HepG2 (cell line): ENCODE results near the gene GSG1. TPM values are rescaled to one million over a fixed set of nuclear protein-coding genes. Genes with fewer than 3 reads are reported as not detected.

Experiments
- GABPB1 ChIP-seq: IDR thresholded peaks from 2 replicates; pipeline ENCODE4 v1.6.1; 2016; ENCODE audit warnings: mild to moderate bottlenecking, missing genetic modification reagents, moderate library complexity, missing compliant biosample characterization
- GRHL1 ChIP-seq: sonication (generic); formaldehyde crosslinking; conservative IDR thresholded peaks from 2 replicates; pipeline ENCODE4 v1.8.0; 2022; ENCODE audit warnings: missing genetic modification reagents
- HDAC1 ChIP-seq: sonication (generic); formaldehyde crosslinking; IDR thresholded peaks from 2 replicates; pipeline ENCODE4 v1.5.1; 2020; ENCODE audit warnings: mild to moderate bottlenecking, missing genetic modification reagents
- HDAC2 ChIP-seq: sonication (generic); formaldehyde crosslinking; IDR thresholded peaks from 2 replicates; pipeline ENCODE4 v1.4.0; 2020; ENCODE audit warnings: missing genetic modification reagents
- ISX ChIP-seq: sonication (generic); formaldehyde crosslinking; conservative IDR thresholded peaks from 2 replicates; pipeline ENCODE4 v1.5.0; 2020; ENCODE audit warnings: missing genetic modification reagents
- MAX ChIP-seq: IDR thresholded peaks from 2 replicates; pipeline ENCODE4 v1.6.1; 2012; ENCODE audit warnings: inconsistent platforms
- MBD4 ChIP-seq: IDR thresholded peaks from 2 replicates; pipeline ENCODE4 v1.6.1; 2012; ENCODE audit warnings: low read length, inconsistent platforms, borderline replicate concordance
- MNT ChIP-seq: fragments of 450-650 bp; IDR thresholded peaks from 2 replicates; pipeline ENCODE4 v1.6.1; 2016
- MXD4 ChIP-seq: IDR thresholded peaks from 2 replicates; pipeline ENCODE4 v1.6.1; 2016; ENCODE audit warnings: mild to moderate bottlenecking, missing biosample characterization, missing genetic modification reagents
- RBM22 ChIP-seq: fragments of 200-400 bp; formaldehyde crosslinking; optimal IDR thresholded peaks from 2 replicates; pipeline ENCODE3; 2017; ENCODE audit warnings: mild to moderate bottlenecking, low read length, moderate library complexity
- RCOR2 ChIP-seq: IDR thresholded peaks from 2 replicates; pipeline ENCODE4 v1.6.1; 2016; ENCODE audit warnings: missing biosample characterization, missing genetic modification reagents
- RFX3 ChIP-seq: IDR thresholded peaks from 2 replicates; pipeline ENCODE4 v1.6.1; 2016; ENCODE audit warnings: missing biosample characterization, missing genetic modification reagents
- SCMH1 ChIP-seq: sonication (generic); formaldehyde crosslinking; IDR thresholded peaks from 2 replicates; pipeline ENCODE4 v1.9.0; 2021; ENCODE audit warnings: missing genetic modification reagents, mild to moderate bottlenecking, borderline replicate concordance
- SNAI1 ChIP-seq: sonication (generic); formaldehyde crosslinking; IDR thresholded peaks from 2 replicates; pipeline ENCODE4 v1.5.0; 2020; ENCODE audit warnings: mild to moderate bottlenecking, missing genetic modification reagents, borderline replicate concordance
- SSRP1 ChIP-seq: IDR thresholded peaks from 2 replicates; pipeline ENCODE4 v1.6.1; 2016; ENCODE audit warnings: control low read depth
- THAP9 ChIP-seq: sonication (generic); formaldehyde crosslinking; IDR thresholded peaks from 2 replicates; pipeline ENCODE4; 2020; ENCODE audit warnings: missing genetic modification reagents, mild to moderate bottlenecking, borderline replicate concordance
- U2AF1 ChIP-seq: fragments of 200-400 bp; formaldehyde crosslinking; optimal IDR thresholded peaks from 2 replicates; pipeline ENCODE3; 2017; ENCODE audit warnings: mild to moderate bottlenecking, low read depth, low read length
- ZFX ChIP-seq: sonication (generic); formaldehyde crosslinking; IDR thresholded peaks from 2 replicates; pipeline ENCODE4 v1.4.0; 2020; ENCODE audit warnings: mild to moderate bottlenecking, low read depth, missing genetic modification reagents, moderate library complexity
- ZNF12 ChIP-seq: sonication (generic); formaldehyde crosslinking; IDR thresholded peaks from 2 replicates; pipeline ENCODE4 v1.5.0; 2020; ENCODE audit warnings: missing genetic modification reagents
- ZNF30 ChIP-seq: sonication (generic); formaldehyde crosslinking; IDR thresholded peaks from 2 replicates; pipeline ENCODE4 v1.5.0; 2020; ENCODE audit warnings: mild to moderate bottlenecking, missing genetic modification reagents
- ZNF598 ChIP-seq: sonication (generic); formaldehyde crosslinking; IDR thresholded peaks from 2 replicates; pipeline ENCODE4 v1.5.1; 2020; ENCODE audit warnings: mild to moderate bottlenecking, missing genetic modification reagents, borderline replicate concordance
- ZNF672 ChIP-seq: sonication (generic); formaldehyde crosslinking; IDR thresholded peaks from 2 replicates; pipeline ENCODE4 v1.8.1; 2022; ENCODE audit warnings: missing genetic modification reagents
- ZNF776 ChIP-seq: sonication (generic); formaldehyde crosslinking; IDR thresholded peaks from 2 replicates; pipeline ENCODE4 v1.4.0; 2020; ENCODE audit warnings: mild to moderate bottlenecking, missing genetic modification reagents
- ZNF883 ChIP-seq: sonication (generic); formaldehyde crosslinking; IDR thresholded peaks from 2 replicates; pipeline ENCODE4 v1.5.1; 2020; ENCODE audit warnings: mild to moderate bottlenecking, missing genetic modification reagents; ENCODE audit errors: not compliant biosample characterization
- ZSCAN22 ChIP-seq: sonication (generic); formaldehyde crosslinking; IDR thresholded peaks from 2 replicates; pipeline ENCODE4 v1.4.0; 2020; ENCODE audit warnings: mild to moderate bottlenecking, missing genetic modification reagents
- polyA plus RNA-seq, 8 experiments: library from polyadenylated mRNA; depleted of rRNA in 3 of 8; stranded (reverse) in 7 of 8; unstranded in 1 of 8; fragments of >200 nt; fragmentation: Illumina TruSeq in 4 of 8; extraction: Trizol in 4 of 8; gene quantifications; 2 replicates each; pipeline versions ENCODE4 v1.2.1 to v1.2.3, GENCODE V29; 2011 to 2016; ENCODE audit warnings: low read depth in 4 of 8, missing spikeins in 1 of 8, mixed read lengths in 1 of 8; ENCODE audit not compliant: insufficient read depth in 1 of 8
- total RNA-seq, 5 experiments: library from RNA; depleted of rRNA; stranded (reverse); fragments of >200 nt; fragmentation: Illumina TruSeq; extraction: Trizol; gene quantifications; 2 replicates each; pipeline ENCODE4 v1.2.3, GENCODE V29; 2016; ENCODE audit warnings: low read depth in 1 of 5

Gene GSG1
- total and polyA plus RNA-seq, 2 of the 13 experiments (the other 11 are each of a cell fraction or from before 2014, with no cell fraction given) = not detected

GRCh38 chr12:13100882-13101769 lies 2.3 kb downstream of the GSG1 start (continued):
- TF ChIP-seq ZNF598 (CRISPR knock-in tag) = 0 out of 2 replicates have a peak, but pooled peaks have one; percentile 26
- TF ChIP-seq THAP9 = no peak; the same call in 1 of the 2 replicates
- peak; percentile 43 for TF ChIP-seq GABPB1
- peak; percentile 59 for TF ChIP-seq HDAC1 (CRISPR knock-in tag)
- TF ChIP-seq RFX3 (CRISPR knock-in tag) = peak; percentile 91
- no peak for TF ChIP-seq ZNF776
- TF ChIP-seq MXD4 (CRISPR knock-in tag) = no peak
- no peak for TF ChIP-seq ZNF30
- no peak for TF ChIP-seq ZSCAN22 (CRISPR knock-in tag)
- no peak for TF ChIP-seq RCOR2 (CRISPR knock-in tag)
- 0 out of 2 replicates have a peak, but pooled peaks have one; percentile 19 for TF ChIP-seq MAX
- no peak for TF ChIP-seq GRHL1 (CRISPR knock-in tag)
- TF ChIP-seq SNAI1 (CRISPR knock-in tag) = no peak
- no peak for TF ChIP-seq SCMH1 (CRISPR knock-in tag)
- TF ChIP-seq MNT = no peak
- peak; percentile 99 for TF ChIP-seq RBM22
- no peak for TF ChIP-seq U2AF1
- no peak for TF ChIP-seq ZNF672 (CRISPR knock-in tag)
- TF ChIP-seq HDAC2 (CRISPR knock-in tag) = no peak
- no peak for TF ChIP-seq SSRP1 (CRISPR knock-in tag)
- no peak for TF ChIP-seq ZNF12 (CRISPR knock-in tag)
- TF ChIP-seq ZFX (CRISPR knock-in tag) = peak; percentile 50; the same call in 1 of the 2 replicates
- TF ChIP-seq ZNF883 (CRISPR knock-in tag) = no peak
- no peak for TF ChIP-seq MBD4
- no peak for TF ChIP-seq ISX (CRISPR knock-in tag)
